GM18909 (cell line): ENCODE results near the gene IPCEF1.
"Not testable (repeated sequence)": the region's sequence is repeated elsewhere in the genome, so short reads cannot be mapped to it uniquely, and the experiment has no call there.

Experiments
- ATAC-seq: cut with Tn5 transposase; IDR thresholded peaks from one replicate; pipeline ENCODE4 v1.9.1; 2021; ENCODE audit warnings: mild to moderate bottlenecking; ENCODE audit not compliant: unreplicated experiment, poor library complexity

Gene IPCEF1

GRCh38 chr6:154341336-154341735 is 15.3 kb downstream of the IPCEF1 start:
- no peak for ATAC-seq

- ATAC-seq = peak; percentile 45
Observed at GRCh38 chr6:154337406-154338005, 19.1 kb downstream of the IPCEF1 start.

GRCh38 chr6:154334147-154334546 is 22.5 kb downstream of the IPCEF1 start:
- ATAC-seq = peak; percentile 55

DNA sequence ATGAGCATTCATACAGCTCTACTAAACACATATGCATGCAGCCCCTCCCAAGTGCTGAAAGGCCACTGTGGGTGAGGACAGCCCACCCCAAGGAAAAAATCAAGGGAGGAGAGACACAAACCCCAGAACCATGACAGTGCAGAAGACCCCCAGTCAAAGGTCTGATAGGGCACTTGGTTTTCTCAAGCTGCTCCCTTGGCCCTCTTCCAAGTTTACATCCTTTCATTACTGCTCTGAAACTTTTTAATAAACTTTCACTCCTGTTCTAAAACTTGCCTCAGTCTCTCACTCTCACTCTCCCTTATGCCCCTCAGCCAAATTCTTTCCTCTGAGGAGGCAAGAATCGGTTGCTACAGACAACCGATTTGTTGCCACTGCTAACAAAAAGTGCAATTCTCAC is 24.9 kb downstream of the IPCEF1 start:
- ATAC-seq = no peak

DNA sequence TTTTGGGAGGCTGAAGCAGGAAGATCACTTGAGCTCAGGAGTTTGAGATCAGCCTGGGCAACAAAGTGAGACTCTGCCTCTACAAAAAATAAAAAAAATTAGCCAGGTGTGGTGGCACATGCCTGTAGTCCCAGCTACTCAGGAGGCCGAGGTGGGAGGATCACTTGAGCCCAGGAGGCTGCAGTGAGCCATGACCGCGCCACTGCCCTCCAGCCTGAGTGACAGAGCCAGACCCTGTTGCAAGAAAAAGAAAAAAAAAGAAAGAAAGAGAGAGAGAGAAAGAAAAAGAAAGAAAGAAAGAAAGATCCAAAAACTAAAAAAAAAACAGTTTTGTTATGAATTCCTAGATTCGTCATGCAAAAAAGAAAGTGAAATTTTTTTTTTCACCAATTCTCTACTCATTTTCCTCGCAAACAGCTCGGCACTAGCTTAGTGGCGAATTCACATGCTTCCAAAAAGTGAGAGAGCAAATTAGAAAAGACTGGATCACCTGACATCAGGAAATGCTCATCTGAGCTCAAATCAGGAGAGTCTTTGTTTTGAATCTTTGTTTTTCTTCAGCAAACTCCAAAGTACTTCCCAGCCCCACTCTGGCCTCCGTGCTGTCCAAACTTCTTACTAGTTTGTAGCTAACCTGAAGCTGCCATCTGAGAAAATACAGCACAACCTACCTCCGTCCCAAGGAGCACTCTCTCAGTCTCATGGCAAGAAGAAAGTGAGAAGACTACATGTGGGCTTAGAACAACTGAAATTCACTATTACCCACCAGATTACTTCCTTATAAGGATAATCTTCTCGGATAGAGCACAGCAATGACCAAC is 27.0 kb downstream of the IPCEF1 start:
- no peak for ATAC-seq

DNA sequence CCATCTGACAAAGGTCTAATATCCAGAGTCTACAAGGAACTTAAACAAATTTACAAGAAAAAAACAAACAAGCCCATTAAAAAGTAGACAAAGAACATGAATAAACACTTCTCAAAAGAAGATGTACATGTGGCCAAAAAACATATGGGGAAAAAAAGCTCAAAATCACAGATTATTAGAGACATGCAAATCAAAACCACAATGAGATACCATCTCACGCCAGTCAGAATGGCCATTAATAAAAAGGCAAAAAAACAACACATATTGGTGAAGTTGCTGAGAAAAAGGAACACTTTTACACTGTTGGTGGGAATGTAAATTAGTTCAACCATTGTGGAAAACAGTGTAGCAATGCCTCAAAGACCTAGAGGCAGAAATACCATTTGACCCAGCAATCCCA is 29.3 kb downstream of the IPCEF1 start:
- ATAC-seq = not testable (repeated sequence)

DNA sequence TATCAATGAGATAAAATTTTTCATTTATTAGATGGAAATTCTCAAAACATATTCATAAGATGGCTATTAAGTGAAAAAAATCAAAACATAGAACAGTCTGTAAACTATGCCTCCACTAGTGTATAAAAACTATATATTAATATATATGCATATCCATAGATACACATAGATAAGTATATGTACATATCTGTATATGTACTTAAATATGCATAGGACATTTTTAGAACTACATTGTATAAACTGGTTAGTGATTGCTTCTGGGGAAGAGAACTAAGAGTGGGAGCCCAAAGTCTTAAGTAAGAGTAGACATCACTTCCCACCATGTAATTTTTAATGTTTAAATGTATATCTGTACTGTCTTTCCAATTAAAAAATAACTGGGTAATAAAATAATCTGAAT is 31.5 kb downstream of the IPCEF1 start:
- no peak for ATAC-seq

DNA sequence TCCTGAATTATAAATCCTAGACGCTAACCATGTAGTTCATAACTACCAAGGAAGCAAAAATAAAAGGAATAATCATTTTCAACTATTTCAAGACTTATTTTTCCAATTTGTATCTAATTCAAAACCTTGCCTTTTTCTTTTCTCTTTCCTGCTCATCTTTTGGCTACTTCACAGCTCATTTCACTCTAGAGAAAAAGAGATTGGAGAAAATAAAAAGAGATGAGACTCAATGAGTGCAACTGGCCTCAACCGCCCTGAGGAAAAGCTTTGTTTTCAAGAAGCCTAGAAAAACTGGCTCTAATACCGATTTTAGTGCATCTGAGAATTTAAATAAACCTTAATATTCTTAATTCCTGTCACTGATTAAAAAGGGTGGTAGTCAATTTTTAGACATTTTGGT is 36.4 kb downstream of the IPCEF1 start:
- no peak for ATAC-seq

DNA sequence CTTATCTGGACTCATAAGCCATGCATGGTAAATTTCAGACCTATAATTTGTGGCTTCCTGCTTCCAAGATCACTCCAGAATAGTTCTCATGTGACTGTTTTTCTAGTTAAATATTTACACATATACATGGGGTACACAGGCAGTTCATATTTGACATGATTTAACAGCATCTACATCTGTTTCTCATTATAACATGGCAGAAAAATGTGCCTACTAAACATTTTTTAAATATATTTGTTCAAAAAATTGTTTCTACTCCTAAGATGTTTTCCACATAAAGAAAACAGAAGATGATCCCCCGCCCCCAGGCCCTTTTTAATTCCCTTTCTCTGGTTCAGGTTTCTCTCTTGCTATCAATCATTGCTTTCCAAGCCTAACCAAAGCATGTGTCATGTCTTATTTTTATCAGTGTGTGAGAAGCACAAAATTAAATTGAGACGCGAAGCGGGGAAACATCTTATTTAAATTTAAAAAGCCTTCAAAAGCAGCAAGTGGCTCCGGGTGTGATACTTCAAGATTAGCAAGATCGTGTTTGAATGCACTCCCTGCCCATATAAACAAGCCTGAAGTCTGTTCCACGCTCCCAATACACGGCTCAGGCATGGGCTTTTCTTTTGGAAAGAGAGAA is 37.3 kb downstream of the IPCEF1 start:
- ATAC-seq = peak; percentile 68

- peak; percentile 33 for ATAC-seq
Observed at GRCh38 chr6:154318721-154319120, 37.9 kb downstream of the IPCEF1 start.

DNA sequence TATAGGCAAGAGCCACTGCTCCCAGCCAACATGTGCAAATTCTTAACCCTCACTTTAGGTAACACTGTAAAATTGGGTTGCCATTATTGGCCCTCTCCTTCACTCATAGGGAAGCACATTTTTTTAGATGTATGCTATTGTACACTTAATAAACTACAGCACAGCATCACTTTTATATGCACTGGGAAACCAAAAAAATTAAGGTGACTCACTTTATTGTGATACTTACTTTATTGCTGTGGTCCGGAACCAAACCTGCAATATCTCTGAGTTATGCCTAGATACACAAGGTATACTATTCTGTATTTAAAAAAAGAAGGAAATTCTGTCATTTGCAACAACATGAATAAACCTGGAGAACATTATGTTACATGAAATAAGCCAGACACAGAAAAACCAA is 40.5 kb downstream of the IPCEF1 start:
- ATAC-seq = no peak

- no peak for ATAC-seq
Observed at GRCh38 chr6:154314084-154314483, 42.5 kb downstream of the IPCEF1 start.

- no peak for ATAC-seq
Observed at GRCh38 chr6:154308986-154309385, 47.6 kb downstream of the IPCEF1 start.

GRCh38 chr6:154307696-154308425 is 48.7 kb downstream of the IPCEF1 start:
- no peak for ATAC-seq

DNA sequence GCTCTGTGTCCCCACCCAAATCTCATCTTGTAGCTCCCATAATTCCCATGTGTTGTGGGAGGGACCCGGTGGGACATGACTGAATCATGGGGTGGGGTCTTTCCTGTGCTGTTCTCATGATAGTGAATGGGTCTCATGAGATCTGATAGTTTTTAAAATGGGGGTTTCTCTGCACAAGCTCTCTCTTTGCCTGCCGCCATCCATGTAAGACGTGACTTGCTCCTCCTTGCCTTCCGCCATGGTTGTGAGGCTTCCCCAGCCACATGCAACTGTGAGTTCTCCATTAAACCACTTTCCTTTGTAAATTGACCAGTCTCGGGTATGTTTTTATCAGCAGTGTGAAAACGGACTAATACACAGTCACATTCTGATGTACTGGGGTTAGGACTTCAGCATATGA is 49.5 kb downstream of the IPCEF1 start:
- ATAC-seq = not testable (repeated sequence)

GRCh38 chr6:154306696-154307095 is 49.9 kb downstream of the IPCEF1 start:
- ATAC-seq = peak; percentile 64

DNA sequence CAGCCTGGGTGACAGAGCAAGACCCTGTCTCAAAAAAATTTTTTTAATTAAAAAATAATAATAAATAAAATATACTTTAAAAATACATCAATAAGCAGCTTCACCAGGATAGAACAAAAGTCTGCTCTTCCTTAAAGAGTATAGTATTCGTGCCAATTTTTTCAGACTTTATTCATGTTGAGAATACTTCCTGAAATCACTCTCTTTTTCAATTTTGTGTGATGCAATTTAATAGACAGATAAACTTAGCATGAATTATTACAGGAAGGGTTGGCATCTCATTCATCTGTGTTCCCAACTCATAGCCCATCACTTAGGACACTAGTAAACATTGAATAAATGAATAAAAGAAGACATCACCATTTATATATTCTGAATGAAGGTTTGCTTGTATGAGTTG is 52.4 kb downstream of the IPCEF1 start:
- ATAC-seq = no peak

DNA sequence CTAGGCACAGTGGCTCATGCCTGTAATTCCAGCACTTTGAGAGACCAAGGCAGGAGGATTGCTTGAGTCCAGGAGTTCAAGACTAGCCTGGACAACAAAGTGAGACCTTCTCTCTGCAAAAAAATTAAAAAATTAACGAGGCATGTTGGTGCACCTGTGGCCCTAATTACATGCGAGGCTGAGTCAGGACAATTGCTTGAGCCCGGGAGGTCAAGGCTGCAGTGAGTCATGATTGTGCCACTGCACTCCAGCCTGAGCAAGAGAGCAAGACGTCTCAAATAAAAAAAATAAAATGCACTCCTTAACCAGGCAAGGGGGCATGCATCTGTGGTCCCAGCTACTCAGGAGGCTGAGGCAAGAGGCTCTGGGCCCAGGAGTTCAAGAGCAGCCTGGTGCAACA is 53.0 kb downstream of the IPCEF1 start:
- ATAC-seq = not testable (repeated sequence)

- ATAC-seq = peak; percentile 85
Observed at GRCh38 chr6:154301839-154302752, 54.5 kb downstream of the IPCEF1 start.
